Ishikawa (cell line): Measurements from ENCODE around the gene WSCD1.

ENCODE experiments used
- CEBPB ChIP-seq: IDR thresholded peaks from 2 replicates; pipeline ENCODE4 v1.6.1; 2012
- CREB1 ChIP-seq: IDR thresholded peaks from 2 replicates; pipeline ENCODE4 v1.6.1; 2012; ENCODE audit warnings: low read depth
- EGR1 ChIP-seq: IDR thresholded peaks from 2 replicates; pipeline ENCODE4 v1.6.1; 2012
- EP300 ChIP-seq: IDR thresholded peaks from 2 replicates; pipeline ENCODE4 v1.6.1; 2012; ENCODE audit warnings: borderline replicate concordance
- FOXM1 ChIP-seq: IDR thresholded peaks from 2 replicates; pipeline ENCODE4 v1.6.1; 2012; ENCODE audit warnings: low read depth, borderline replicate concordance
- NFIC ChIP-seq: IDR thresholded peaks from 2 replicates; pipeline ENCODE4 v1.6.1; 2012
- RAD21 ChIP-seq: IDR thresholded peaks from 2 replicates; pipeline ENCODE4 v1.6.1; 2012; ENCODE audit warnings: low read depth
- REST ChIP-seq: IDR thresholded peaks from 2 replicates; pipeline ENCODE4 v1.6.1; 2012; ENCODE audit warnings: low read depth, mild to moderate bottlenecking
- TAF1 ChIP-seq: IDR thresholded peaks from 2 replicates; pipeline ENCODE4 v1.6.1; 2012; ENCODE audit warnings: low read depth, mild to moderate bottlenecking
- TCF12 ChIP-seq: IDR thresholded peaks from 2 replicates; pipeline ENCODE4 v1.6.1; 2012; ENCODE audit warnings: low read depth
- TEAD4 ChIP-seq: IDR thresholded peaks from 2 replicates; pipeline ENCODE4 v1.6.1; 2012
- USF1 ChIP-seq: IDR thresholded peaks from 2 replicates; pipeline ENCODE4 v1.6.1; 2012
- YY1 ChIP-seq: IDR thresholded peaks from 2 replicates; pipeline ENCODE4 v1.6.1; 2012; ENCODE audit warnings: low read depth
- ZBTB7A ChIP-seq: IDR thresholded peaks from 2 replicates; pipeline ENCODE4 v1.6.1; 2012; ENCODE audit warnings: low read depth
- TF ChIP-seq, protein P1 (sequence below): IDR thresholded peaks from 2 replicates; pipeline ENCODE4 v1.6.1; 2012

Gene WSCD1

DNA sequence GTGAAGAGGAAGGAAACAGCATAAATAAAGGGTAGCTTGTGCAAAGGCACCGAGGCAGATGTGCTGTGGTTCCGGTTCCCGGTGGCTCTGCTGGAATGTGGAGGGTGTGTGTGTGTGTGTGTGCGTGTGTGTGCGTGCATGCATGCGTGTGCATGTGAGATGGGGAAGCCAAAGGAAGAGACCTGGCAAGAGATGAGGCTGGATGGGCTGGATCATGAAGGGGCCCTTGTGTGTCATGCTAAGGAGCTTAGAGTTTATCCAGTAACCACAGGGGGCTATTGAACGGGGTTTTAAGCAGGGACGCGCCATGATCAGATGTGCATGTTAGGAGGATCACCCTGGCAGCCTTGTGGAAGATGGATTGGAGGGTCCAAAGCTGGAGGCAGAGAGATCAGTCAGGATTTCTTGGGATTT is 8.3 kb downstream of the WSCD1 start:
- TF ChIP-seq TCF12 (no peak), USF1 (no peak), EP300 (no peak), CREB1 (no peak), TAF1 (no peak), ZBTB7A (no peak), EGR1 (no peak), RAD21 (no peak), TEAD4 (no peak), FOXM1 (no peak), NFIC (no peak)
- TF ChIP-seq, protein P1, sequence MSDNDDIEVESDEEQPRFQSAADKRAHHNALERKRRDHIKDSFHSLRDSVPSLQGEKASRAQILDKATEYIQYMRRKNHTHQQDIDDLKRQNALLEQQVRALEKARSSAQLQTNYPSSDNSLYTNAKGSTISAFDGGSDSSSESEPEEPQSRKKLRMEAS, result no peak

DNA sequence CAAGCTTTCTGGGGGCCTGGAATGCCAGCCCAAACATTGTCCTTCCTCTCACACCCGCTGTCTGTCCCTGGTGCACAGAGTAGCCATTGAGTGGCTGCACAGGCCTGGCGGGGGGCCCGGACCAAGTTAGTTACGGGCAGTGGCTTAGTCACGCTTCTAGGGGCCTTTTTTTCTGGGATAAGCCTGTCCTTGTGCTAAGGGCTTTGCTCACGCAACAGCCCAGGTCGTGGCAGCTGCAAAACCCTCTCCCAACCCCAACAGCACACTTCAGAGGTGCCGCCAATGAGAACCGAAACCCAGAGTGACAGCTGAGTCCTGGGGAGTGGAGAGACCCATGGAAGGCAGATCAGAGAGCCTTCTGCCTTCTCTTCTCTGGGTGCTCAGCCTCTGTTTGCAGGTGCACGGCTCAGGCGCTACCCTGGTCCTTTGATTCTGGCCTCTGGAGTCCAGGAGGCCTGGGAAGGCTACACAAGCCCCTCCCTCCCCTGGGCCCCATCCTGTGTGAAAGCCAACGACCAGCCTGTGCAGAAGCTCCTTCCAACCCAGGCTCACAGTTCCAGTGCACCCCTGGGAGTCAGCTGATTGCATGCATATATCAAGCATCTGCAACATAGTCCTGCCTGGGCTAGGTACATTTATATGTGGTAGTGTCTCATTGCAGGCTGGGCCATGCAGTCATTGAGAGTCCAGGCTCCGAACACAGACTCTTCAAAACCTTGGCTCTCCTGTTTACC is 9.1 kb downstream of the WSCD1 start:
- no peak for TF ChIP-seq TEAD4

- TF ChIP-seq TEAD4, result no peak
- no peak for TF ChIP-seq REST
- no peak for TF ChIP-seq TAF1
- TF ChIP-seq EP300, result no peak
- no peak for TF ChIP-seq TCF12
- no peak for TF ChIP-seq NFIC
- no peak for TF ChIP-seq CREB1
- no peak for TF ChIP-seq USF1
- no peak for TF ChIP-seq YY1
- TF ChIP-seq RAD21, result no peak
- TF ChIP-seq, protein P1, result no peak
Observed at GRCh38 chr17:6079960-6080359, 9.8 kb downstream of the WSCD1 start.

- no peak for TF ChIP-seq RAD21
- no peak for TF ChIP-seq ZBTB7A
- no peak for TF ChIP-seq EP300
- no peak for TF ChIP-seq USF1
- no peak for TF ChIP-seq REST
- TF ChIP-seq TAF1, result no peak
- TF ChIP-seq NFIC, result no peak
- TF ChIP-seq TEAD4, result no peak
- TF ChIP-seq, protein P1, result no peak
- TF ChIP-seq FOXM1, result no peak
- TF ChIP-seq YY1, result no peak
- TF ChIP-seq TCF12, result no peak
- TF ChIP-seq CEBPB, result no peak
- no peak for TF ChIP-seq EGR1
- no peak for TF ChIP-seq CREB1
Observed at GRCh38 chr17:6080711-6081430, 10.7 kb downstream of the WSCD1 start.

DNA sequence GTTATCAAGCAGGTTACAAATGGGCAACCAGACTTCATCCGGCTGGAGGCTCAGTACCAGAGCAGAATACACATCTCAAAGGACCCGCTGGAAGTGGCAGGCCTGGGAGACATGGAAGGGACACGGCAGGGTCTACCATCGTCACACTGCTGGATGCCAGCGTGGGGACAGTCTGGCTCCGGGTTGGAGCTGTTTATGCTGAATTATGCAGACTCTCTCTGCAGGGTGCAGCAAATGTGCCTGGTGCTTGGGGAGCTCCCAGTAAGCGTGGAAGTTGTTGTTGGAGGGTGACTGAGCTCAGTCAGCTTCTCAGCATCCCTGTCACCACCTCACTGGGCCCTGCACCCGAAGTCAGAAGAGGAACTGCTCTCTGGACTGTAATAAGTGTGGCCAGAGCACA is 12.2 kb downstream of the WSCD1 start:
- TF ChIP-seq FOXM1, result no peak
- no peak for TF ChIP-seq ZBTB7A
- TF ChIP-seq TCF12, result no peak
- TF ChIP-seq CREB1, result no peak
- TF ChIP-seq RAD21, result no peak
- no peak for TF ChIP-seq EP300
- no peak for TF ChIP-seq CEBPB
- TF ChIP-seq, protein P1, result no peak
- no peak for TF ChIP-seq TAF1
- TF ChIP-seq YY1, result no peak
- TF ChIP-seq NFIC, result no peak
- no peak for TF ChIP-seq TEAD4
- no peak for TF ChIP-seq USF1
- no peak for TF ChIP-seq REST
- no peak for TF ChIP-seq EGR1
